Kidney (tissue), 14 donors: ENCODE results near the gene EMILIN3. TPM values are rescaled to one million over a fixed set of nuclear protein-coding genes. Genes with fewer than 3 reads are reported as not detected.

ENCODE experiments used
- DNase-seq, 5 donors: peaks; one replicate each; pipeline ENCODE4 v3.0.0-alpha.2; 2013 to 2020
- FAIRE-seq: peaks from 2 replicates; lab custom pipeline; 2012; peaks lifted over from hg19 to GRCh38; lab: Jason Lieb, UNC
- H3K27ac ChIP-seq, 2 donors: one replicate each; pipeline ENCODE4 v1.7.0; 2013; ENCODE audit warnings: low read depth in 2 of 2, low read length in 2 of 2, inconsistent platforms in 1 of 2
- H3K27me3 ChIP-seq: one replicate; pipeline ENCODE4 v1.7.1; 2013; ENCODE audit warnings: low read length, inconsistent platforms; ENCODE audit not compliant: control insufficient read depth, insufficient read depth
- H3K36me3 ChIP-seq, 3 donors: one replicate each; pipeline versions ENCODE4 v1.7.0 to v1.7.1; 2013; ENCODE audit warnings: low read length in 3 of 3, control low read depth in 1 of 3, inconsistent platforms in 1 of 3; ENCODE audit not compliant: insufficient read depth in 3 of 3, control insufficient read depth in 2 of 3
- H3K4me1 ChIP-seq, 3 donors: one replicate each; pipeline versions ENCODE4 v1.7.0 to v1.7.1; 2013; ENCODE audit warnings: low read length in 3 of 3, inconsistent platforms in 1 of 3, low read depth in 1 of 3; ENCODE audit not compliant: control insufficient read depth in 2 of 3, insufficient read depth in 2 of 3
- H3K4me3 ChIP-seq, 3 donors: one replicate each; pipeline versions ENCODE4 v1.7.0 to v1.8.1; 2013; ENCODE audit warnings: low read length in 3 of 3, control low read depth in 1 of 3, inconsistent platforms in 1 of 3
- H3K9ac ChIP-seq, 3 donors: one replicate each; pipeline versions ENCODE4 v1.7.0 to v1.7.1; 2013; ENCODE audit warnings: low read length in 3 of 3, control low read depth in 1 of 3, inconsistent platforms in 1 of 3
- H3K9me3 ChIP-seq, 3 donors: one replicate each; pipeline versions ENCODE4 v1.7.0 to v1.7.1; 2013; ENCODE audit warnings: low read length in 3 of 3, control low read depth in 1 of 3, inconsistent platforms in 1 of 3; ENCODE audit not compliant: control insufficient read depth in 2 of 3, insufficient read depth in 1 of 3
- intact Hi-C: fragments of 100-400 bp; cut with DNase I; formaldehyde crosslinking; loops from one replicate; pipeline ENCODE4 v1.11.1; 2022
- polyA plus RNA-seq: library from polyadenylated mRNA; stranded (reverse); fragments of 350-450 nt; fragmentation: Illumina TruSeq; extraction: RNeasy Lipid Tissue Mini Kit (QIAGEN cat#74804); gene quantifications from one replicate; pipeline ENCODE4 v1.2.3, GENCODE V29; 2014; ENCODE audit warnings: low read depth, low replicate concordance; ENCODE audit not compliant: insufficient read depth
- total RNA-seq: library from RNA; stranded (reverse); fragmentation: NEBNext Ultra II Directional; extraction: Animal tissue kit (Norgen Biotek cat#: 25700); gene quantifications from one replicate; pipeline ENCODE4 v1.2.1, GENCODE V29; 2021
- TF ChIP-seq, protein P1 (sequence below): IDR thresholded peaks from 3 replicates; pipeline ENCODE4 v1.5.1; 2012; ENCODE audit warnings: mild to moderate bottlenecking, moderate library complexity, borderline replicate concordance; ENCODE audit not compliant: insufficient read depth; ENCODE audit errors: extremely low read depth
- donor health status: control.
- donor health status: control.
- donor health status: control.
- donor health status: control.
- donor health status: control.
- donor health status: DM: yes; HTN: yes; CAD: no.
- donor health status: Normal renal cell carcinoma (clear cell type).

EMILIN3 gene
- total and polyA plus RNA-seq, 2 donors from 2014 or later = 0.32 to 0.50 TPM

DNA sequence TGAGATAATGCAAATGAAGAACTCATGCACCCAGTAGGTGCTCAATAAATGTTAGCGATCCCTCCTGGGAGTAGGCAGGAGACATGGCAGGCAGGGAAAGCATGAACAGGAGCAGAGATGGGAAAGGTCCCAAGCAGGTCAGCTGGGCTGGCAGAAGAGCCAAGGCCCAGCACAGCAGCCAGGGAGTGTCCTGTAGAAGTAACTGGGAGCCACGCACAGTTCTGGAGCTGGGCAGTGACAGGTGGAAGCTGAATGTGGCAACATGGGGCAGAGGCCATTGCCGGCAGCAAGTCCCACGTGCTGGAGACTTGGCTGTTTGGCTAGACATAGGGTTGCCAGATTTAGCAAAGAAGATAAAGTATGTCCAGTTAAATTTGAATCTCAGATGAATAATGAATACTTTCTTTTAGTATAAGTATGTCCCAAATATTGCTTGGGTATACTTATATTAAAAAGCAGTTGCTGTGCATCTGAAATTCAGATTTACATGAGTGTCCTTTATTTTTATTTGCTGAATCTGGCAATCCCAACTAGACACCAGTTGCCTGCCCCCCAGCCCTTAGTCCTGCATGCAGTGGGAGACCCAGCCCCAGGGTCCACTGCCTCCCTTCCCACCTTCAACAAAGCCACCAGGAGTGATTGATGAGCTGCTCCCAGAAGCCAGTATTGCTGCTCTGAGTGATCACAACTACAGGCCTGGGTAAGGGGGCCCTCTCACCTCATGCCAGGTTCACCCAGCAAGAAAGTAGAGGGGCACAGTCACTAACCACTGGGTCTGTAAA is 29.7 kb downstream of the EMILIN3 start:
- no peaks in the 10 kb centered on the region for H3K36me3 ChIP-seq
- DNase-seq (no peak), FAIRE-seq (no peak)
- H3K4me3 ChIP-seq = no peak overlapping the region
- H3K9me3 ChIP-seq = no peaks in the 10 kb centered on the region
- H3K27ac ChIP-seq = no peak overlapping the region
- H3K27me3 ChIP-seq = no peaks in the 10 kb centered on the region
- TF ChIP-seq, protein P1, sequence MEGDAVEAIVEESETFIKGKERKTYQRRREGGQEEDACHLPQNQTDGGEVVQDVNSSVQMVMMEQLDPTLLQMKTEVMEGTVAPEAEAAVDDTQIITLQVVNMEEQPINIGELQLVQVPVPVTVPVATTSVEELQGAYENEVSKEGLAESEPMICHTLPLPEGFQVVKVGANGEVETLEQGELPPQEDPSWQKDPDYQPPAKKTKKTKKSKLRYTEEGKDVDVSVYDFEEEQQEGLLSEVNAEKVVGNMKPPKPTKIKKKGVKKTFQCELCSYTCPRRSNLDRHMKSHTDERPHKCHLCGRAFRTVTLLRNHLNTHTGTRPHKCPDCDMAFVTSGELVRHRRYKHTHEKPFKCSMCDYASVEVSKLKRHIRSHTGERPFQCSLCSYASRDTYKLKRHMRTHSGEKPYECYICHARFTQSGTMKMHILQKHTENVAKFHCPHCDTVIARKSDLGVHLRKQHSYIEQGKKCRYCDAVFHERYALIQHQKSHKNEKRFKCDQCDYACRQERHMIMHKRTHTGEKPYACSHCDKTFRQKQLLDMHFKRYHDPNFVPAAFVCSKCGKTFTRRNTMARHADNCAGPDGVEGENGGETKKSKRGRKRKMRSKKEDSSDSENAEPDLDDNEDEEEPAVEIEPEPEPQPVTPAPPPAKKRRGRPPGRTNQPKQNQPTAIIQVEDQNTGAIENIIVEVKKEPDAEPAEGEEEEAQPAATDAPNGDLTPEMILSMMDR = no peak
- H3K9ac ChIP-seq = no peak overlapping the region
- peaks cover 0 to 23% (median 15%) of the 10 kb centered on the region in 3 donors for H3K4me1 ChIP-seq
- intact Hi-C loops = loop anchor here (5.0 kb wide), 1 partner anchor 165 kb away; no protein-coding TSS in a partner anchor

DNA sequence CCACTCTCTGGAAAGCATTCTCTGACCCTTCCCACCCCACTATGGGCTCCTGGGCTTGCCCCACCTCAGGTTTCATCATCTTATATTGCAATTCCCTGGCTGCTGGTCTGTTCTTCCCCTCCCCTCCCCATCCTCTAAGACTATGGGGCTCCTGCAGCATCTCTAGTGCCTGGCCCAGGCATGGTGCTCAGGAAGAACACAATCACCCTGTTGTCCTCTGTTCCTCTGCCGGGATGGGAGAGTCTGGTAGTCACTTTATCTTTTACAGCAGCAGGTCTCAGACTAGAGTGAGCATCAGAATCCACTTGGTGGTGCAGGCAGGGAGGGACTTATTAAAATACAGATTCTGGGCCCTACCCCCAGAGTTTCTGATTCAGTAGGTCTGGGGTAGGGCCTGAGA is 31.0 kb downstream of the EMILIN3 start:
- peaks cover 0 to 17% (median 15%) of the 10 kb centered on the region in 3 donors for H3K4me1 ChIP-seq
- H3K27ac ChIP-seq = peak overlapping the region in 1 of 2 donors; percentile 52
- no peak for FAIRE-seq
- no peak overlapping the region for H3K9ac ChIP-seq
- intact Hi-C loops = loop anchor here (5.0 kb wide), 1 partner anchor 163 kb away; no protein-coding TSS in a partner anchor
- H3K36me3 ChIP-seq = no peaks in the 10 kb centered on the region
- TF ChIP-seq, protein P1 = no peak
- H3K4me3 ChIP-seq = no peak overlapping the region
- DNase-seq = no peak
- no peaks in the 10 kb centered on the region for H3K27me3 ChIP-seq
- H3K9me3 ChIP-seq = no peaks in the 10 kb centered on the region

DNA sequence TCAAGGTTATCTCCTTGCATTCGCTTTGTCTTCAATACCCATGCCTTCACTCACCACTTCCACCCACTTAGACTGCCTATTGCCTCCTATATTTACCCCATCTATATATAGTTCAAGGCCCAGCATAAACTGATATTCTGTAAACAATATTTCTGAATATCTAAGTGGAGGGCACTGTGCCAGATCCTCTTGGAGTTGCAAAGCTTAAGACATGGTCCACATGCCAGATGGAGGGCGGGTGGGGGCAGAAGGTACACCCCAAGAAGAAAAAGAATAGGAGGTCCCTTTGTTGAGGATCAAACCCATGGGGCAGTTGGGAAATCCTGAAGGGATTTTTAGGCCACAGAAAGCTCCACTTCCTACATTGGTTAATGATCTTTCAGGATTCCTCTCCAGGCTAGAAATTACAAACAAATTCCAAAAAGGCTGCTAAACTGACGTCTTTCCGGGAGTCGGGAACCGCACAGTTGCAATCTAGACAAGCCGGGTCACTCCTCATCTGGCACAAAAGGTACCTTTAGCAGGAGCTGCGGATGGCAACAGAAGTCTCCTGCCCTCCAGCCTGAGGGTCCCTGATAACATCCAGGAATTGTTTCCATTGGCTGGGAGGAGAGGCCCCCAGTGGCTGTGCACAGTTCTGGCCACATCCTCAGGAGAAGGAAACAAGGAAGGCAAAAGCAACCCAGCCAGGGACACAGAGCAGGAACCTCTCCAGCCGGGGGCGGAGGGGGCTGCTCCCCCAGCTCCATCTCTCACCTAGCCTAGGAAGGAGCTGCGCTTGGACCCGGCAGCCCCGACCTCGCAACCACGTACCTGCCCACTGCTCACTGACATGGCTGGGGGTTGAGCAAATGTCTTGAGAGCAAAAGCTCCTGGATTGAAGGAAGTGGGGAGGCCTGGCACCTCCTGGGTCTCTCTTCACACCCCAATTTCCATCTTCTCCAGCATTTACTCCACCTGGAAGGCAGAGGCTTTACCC is 31.9 kb downstream of the EMILIN3 start:
- TF ChIP-seq, protein P1 = no peak
- H3K4me3 ChIP-seq = peak overlapping the region in 1 of 3 donors; percentile 9
- FAIRE-seq = no peak
- H3K9ac ChIP-seq = peak overlapping the region in 1 of 3 donors; percentile 40
- peaks cover 3 to 17% (median 15%) of the 10 kb centered on the region in 3 donors for H3K4me1 ChIP-seq
- DNase-seq = peak in 1 of 5 donors; percentile 42
- no peaks in the 10 kb centered on the region for H3K9me3 ChIP-seq
- H3K36me3 ChIP-seq = no peaks in the 10 kb centered on the region
- peak overlapping the region; percentile 52 to 58 for H3K27ac ChIP-seq
- intact Hi-C loops = loop anchor here (5.0 kb wide), 1 partner anchor 162 kb away; no protein-coding TSS in a partner anchor
- no peaks in the 10 kb centered on the region for H3K27me3 ChIP-seq
